Erythroblast (primary cell): ENCODE measurements around the gene PJVK.

Experiments used
- GATA1 ChIP-seq: IDR thresholded peaks from 2 replicates; pipeline ENCODE4 v1.6.1; 2011; ENCODE audit warnings: low read depth, mild to moderate bottlenecking, control low read depth, low read length, moderate library complexity
- POLR2A ChIP-seq: IDR thresholded peaks from 2 replicates; pipeline ENCODE4 v1.6.1; 2011; ENCODE audit warnings: mild to moderate bottlenecking, low read length

DNA sequence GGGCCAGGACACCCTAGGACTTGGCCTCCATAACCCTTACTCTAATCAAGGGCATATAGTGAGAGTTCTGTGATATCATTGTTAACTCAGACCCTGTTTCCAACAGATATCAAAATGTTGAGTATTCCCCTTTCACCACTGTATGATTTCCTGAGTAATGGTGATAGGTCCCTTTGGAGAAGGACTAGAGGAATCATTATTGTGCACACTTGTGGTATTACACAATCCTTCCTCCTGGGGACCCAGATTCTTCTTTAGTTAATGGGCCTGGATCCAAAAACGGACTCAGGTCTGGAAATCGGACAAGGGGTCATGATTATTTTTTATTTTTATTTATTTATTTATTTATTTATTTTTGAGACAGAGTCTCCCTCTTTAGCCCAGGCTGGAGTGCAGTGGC, 23.7 kb upstream of the PJVK start:
- TF ChIP-seq POLR2A = no peak
- TF ChIP-seq GATA1 = no peak
